GM12878 (cell line): ENCODE measurements around the gene GFOD2. TPM values are rescaled to one million over a fixed set of nuclear protein-coding genes. Genes with fewer than 3 reads are reported as not detected.

Experiments used
- ATAC-seq: fragments of 200-7000 bp; cut with Tn5 transposase; 3 replicates; pipeline ENCODE4 v1.9.1; 2020; ENCODE audit warnings: mild to moderate bottlenecking, moderate library complexity
- BruUV-seq: library from RNA; stranded (reverse); fragments of 400-500 nt; replicated peaks from 2 replicates; lab custom pipeline; 2021; lab: Mats Ljungman, UMichigan
- CTCF ChIA-PET: fragments of 300-600 bp; sonication (Branson Sonifier 250); formaldehyde crosslinking; extraction: SDS; loops from one replicate; lab custom pipeline; 2021; ENCODE audit warnings: inconsistent platforms; lab: Yijun Ruan, JAX
- POLR2A ChIA-PET: fragments of 350-600 bp; formaldehyde crosslinking; extraction: SDS; loops from one replicate; lab custom pipeline; 2021; ENCODE audit warnings: inconsistent platforms; lab: Charles Lee
- RAD21 ChIA-PET: fragments of 300-600 bp; sonication (Branson Sonifier 250); formaldehyde crosslinking; loops from one replicate; lab custom pipeline; 2023; ENCODE audit warnings: antibody characterized with exemption; ENCODE audit not compliant: unreplicated experiment; lab: Charles Lee
- SMC1A ChIA-PET: fragments of 300-600 bp; sonication (Branson Sonifier 250); formaldehyde crosslinking; loops from one replicate; lab custom pipeline; 2023; ENCODE audit not compliant: unreplicated experiment, uncharacterized antibody; lab: Charles Lee
- DNase-seq: peaks from one replicate; pipeline ENCODE4 v3.0.0-alpha.2; 2011; ENCODE audit warnings: low read depth, low spot score
- FAIRE-seq: peaks from 3 replicates; lab custom pipeline; 2011; peaks lifted over from hg19 to GRCh38; lab: Jason Lieb, UNC
- H2AFZ ChIP-seq: 2 replicates; pipeline ENCODE4 v1.6.0; 2011; ENCODE audit warnings: low read depth, low read length, control low read depth; ENCODE audit not compliant: control insufficient read depth
- H3K27ac ChIP-seq: 2 replicates; pipeline ENCODE4 v1.5.1; 2011; ENCODE audit warnings: control low read depth; ENCODE audit not compliant: control insufficient read depth, insufficient read depth
- H3K27me3 ChIP-seq, 2 experiments: replicated peaks in 1 of 2; 2 replicates each; pipeline versions ENCODE4 v1.6.0 to v1.6.1; 2011; ENCODE audit warnings: low read length in 1 of 2; ENCODE audit not compliant: control insufficient read depth in 2 of 2, insufficient read depth in 2 of 2
- H3K36me3 ChIP-seq, 2 experiments: 2 replicates each; pipeline ENCODE4 v1.5.1; 2011; ENCODE audit warnings: low read length in 1 of 2; ENCODE audit not compliant: control insufficient read depth in 2 of 2, insufficient read depth in 2 of 2
- H3K4me1 ChIP-seq: 2 replicates; pipeline ENCODE4 v1.6.1; 2011; ENCODE audit warnings: mild to moderate bottlenecking, low read length, moderate library complexity, mixed read lengths; ENCODE audit not compliant: control insufficient read depth, insufficient read depth
- H3K4me2 ChIP-seq: 2 replicates; pipeline ENCODE4 v1.6.0; 2011; ENCODE audit warnings: control low read depth; ENCODE audit not compliant: control insufficient read depth, insufficient read depth
- H3K4me3 ChIP-seq: fragments of 200-600 bp; sonication (generic); 2 replicates; pipeline ENCODE4 v1.5.1; 2016
- H3K79me2 ChIP-seq: 2 replicates; pipeline ENCODE4 v1.6.0; 2011; ENCODE audit warnings: low read length; ENCODE audit not compliant: control insufficient read depth, insufficient read depth
- H3K9ac ChIP-seq: 2 replicates; pipeline ENCODE4 v1.8.0; 2011; ENCODE audit warnings: low read length, control low read depth, mixed read lengths; ENCODE audit not compliant: control insufficient read depth, insufficient read depth
- H3K9me3 ChIP-seq: replicated peaks from 3 replicates; pipeline ENCODE4 v1.5.1; 2011; ENCODE audit warnings: mild to moderate bottlenecking, low read length; ENCODE audit not compliant: control insufficient read depth, insufficient read depth
- H4K20me1 ChIP-seq: 2 replicates; pipeline ENCODE4 v1.6.0; 2011; ENCODE audit not compliant: control insufficient read depth, insufficient read depth
- ATF2 ChIP-seq: IDR thresholded peaks from 2 replicates; pipeline ENCODE4 v1.6.1; 2012; ENCODE audit warnings: low read length, inconsistent platforms
- BCL3 ChIP-seq: IDR thresholded peaks from 2 replicates; pipeline ENCODE4 v1.6.1; 2011; ENCODE audit warnings: borderline replicate concordance, low read depth, mild to moderate bottlenecking, moderate library complexity, low read length; ENCODE audit not compliant: insufficient read depth, poor library complexity, severe bottlenecking
- BCLAF1 ChIP-seq: fragments of 450-650 bp; IDR thresholded peaks from 2 replicates; pipeline ENCODE4 v1.6.1; 2017; ENCODE audit warnings: antibody characterized with exemption, mild to moderate bottlenecking, moderate library complexity
- BHLHE40 ChIP-seq, 2 experiments: fragments of 450-650 bp in 1 of 2; IDR thresholded peaks; 2 replicates each; pipeline ENCODE4 v1.6.1; 2011 to 2017; ENCODE audit warnings: low read depth in 2 of 2, borderline replicate concordance in 1 of 2, improper control_type of control experiment in 1 of 2, low read length in 1 of 2, mild to moderate bottlenecking in 1 of 2
- BRCA1 ChIP-seq: IDR thresholded peaks from 2 replicates; pipeline ENCODE4 v1.6.1; 2011; ENCODE audit warnings: low read depth, low read length, improper control_type of control experiment
- CBX5 ChIP-seq: sonication (generic); IDR thresholded peaks from 2 replicates; pipeline ENCODE4 v1.6.1; 2016; ENCODE audit warnings: low read depth, moderate library complexity, mild to moderate bottlenecking, inconsistent platforms
- HDGF ChIP-seq: fragments of 450-650 bp; IDR thresholded peaks from 2 replicates; pipeline ENCODE4 v1.6.1; 2016; ENCODE audit warnings: antibody characterized with exemption
- NFYB ChIP-seq: IDR thresholded peaks from 2 replicates; pipeline ENCODE4 v1.6.1; 2011; ENCODE audit warnings: low read depth, mild to moderate bottlenecking, low read length, improper control_type of control experiment, moderate library complexity; ENCODE audit not compliant: insufficient read depth
- NR2C1 ChIP-seq: fragments of 450-650 bp; IDR thresholded peaks from 2 replicates; pipeline ENCODE4 v1.6.1; 2017; ENCODE audit warnings: antibody characterized with exemption, mild to moderate bottlenecking, moderate library complexity
- NR2C2 ChIP-seq: IDR thresholded peaks from 2 replicates; pipeline ENCODE4 v1.6.1; 2011; ENCODE audit warnings: borderline replicate concordance, low read depth; ENCODE audit not compliant: control insufficient read depth, insufficient read length
- RB1 ChIP-seq: fragments of 450-650 bp; formaldehyde crosslinking; IDR thresholded peaks from 2 replicates; pipeline ENCODE4 v1.6.1; 2017; ENCODE audit warnings: mild to moderate bottlenecking, borderline replicate concordance
- SMARCA5 ChIP-seq: fragments of 450-650 bp; IDR thresholded peaks from 2 replicates; pipeline ENCODE4 v1.6.1; 2017; ENCODE audit warnings: mild to moderate bottlenecking
- SMC3 ChIP-seq: IDR thresholded peaks from 2 replicates; pipeline ENCODE4 v1.6.1; 2011; ENCODE audit warnings: low read length, improper control_type of control experiment, borderline replicate concordance
- WRNIP1 ChIP-seq: IDR thresholded peaks from 2 replicates; pipeline ENCODE4 v1.6.1; 2011; ENCODE audit warnings: low read depth, low read length, improper control_type of control experiment, borderline replicate concordance
- ZNF24 ChIP-seq: fragments of 450-650 bp; IDR thresholded peaks from 2 replicates; pipeline ENCODE4 v1.6.1; 2017; ENCODE audit warnings: antibody characterized with exemption, mild to moderate bottlenecking
- ZSCAN29 ChIP-seq: fragments of 450-650 bp; IDR thresholded peaks from 2 replicates; pipeline ENCODE4 v1.6.1; 2017; ENCODE audit warnings: mild to moderate bottlenecking, moderate library complexity
- WGBS: methylation state at CpG from one replicate; pipeline ENCODE4 v1.1.6; 2016; ENCODE audit warnings: low lambda C conversion rate; ENCODE audit not compliant: insufficient replicate concordance, insufficient coverage; ENCODE audit errors: missing lambda C conversion rate; 5-methylcytosine and 5-hydroxymethylcytosine counted together
- in situ Hi-C: fragments of 300-500 bp; cut with MboI; formaldehyde crosslinking; loops from 9 replicates; pipeline ENCODE4 v1.14.3; 2018; ENCODE audit warnings: mixed read lengths
- intact Hi-C: fragments of 100-400 bp; cut with micrococcal nuclease; formaldehyde crosslinking; loops from one replicate; pipeline ENCODE4 v1.14.2; 2022; ENCODE audit not compliant: unreplicated experiment
- polyA plus RNA-seq, 11 experiments: library from polyadenylated mRNA; depleted of rRNA in 4 of 11; unstranded in 6 of 11; stranded (reverse) in 5 of 11; fragments of >200 nt; fragmentation: Nextera tagmentation in 4 of 11; fragmentation: Illumina TruSeq in 1 of 11; extraction: Ambion mirVana in 4 of 11; extraction: Trizol in 1 of 11; gene quantifications; 1 replicate in 1 of 11; 2 replicates in 10 of 11; pipeline versions ENCODE4 v1.2.1 to v1.2.3, GENCODE V29; 2011 to 2016; ENCODE audit warnings: inconsistent platforms in 2 of 11, missing spikeins in 2 of 11, low read depth in 1 of 11
- total RNA-seq, 4 experiments: library from RNA; depleted of rRNA in 3 of 4; stranded (reverse); fragments of >200 nt in 3 of 4; fragmentation: Illumina TruSeq in 1 of 4; extraction: Trizol in 1 of 4; gene quantifications; 2 replicates each; pipeline versions ENCODE4 v1.2.1 to v1.2.3, GENCODE V29; 2013 to 2021

GFOD2 gene
- total and polyA plus RNA-seq, 10 of the 15 experiments (the other 5 are each of a cell fraction or from before 2014, with no cell fraction given), result 2.0 to 15.9 (median 12.0) TPM

GRCh38 chr16:67761924-67762323 is 42.8 kb upstream of the GFOD2 start:
- no peak overlapping the region for H3K9ac ChIP-seq
- no peak for FAIRE-seq

More at GRCh38 chr16:67761924-67762323, 42.8 kb upstream of the GFOD2 start:
- Histone ChIP-seq H3K27me3 (no peaks in the 10 kb centered on the region), H3K9me3 (no peaks in the 10 kb centered on the region), H3K27ac (no peak overlapping the region), H3K4me1 (no peaks in the 10 kb centered on the region), H3K79me2 (0 out of 2 replicates have a peak, but pooled peaks cover 1% of the 10 kb centered on the region), H3K4me2 (no peak overlapping the region), H3K36me3 (peaks cover 11 to 12% of the 10 kb centered on the region in 2 experiments), H3K4me3 (no peak overlapping the region), H2AFZ (no peak overlapping the region), H4K20me1 (peaks cover 2% of the 10 kb centered on the region)
- intact Hi-C loops, result no loop called here
- in situ Hi-C loops, result no loop called here
- SMC1A ChIA-PET, result interaction anchor here (0.6 to 1.0 kb wide), 2 partner anchors 11 to 31 kb away, joined by 3 to 4 read pairs; no protein-coding TSS in a partner anchor
- WGBS, result 44% methylated on average over 1 of the region's 1 CpG
- CTCF ChIA-PET, result interaction anchor here (1.7 kb wide), 1 partner anchor 241 kb away, joined by 3 read pairs; no protein-coding TSS in a partner anchor
- ATAC-seq, result no peak
- no TSS peak for BruUV-seq
- TF ChIP-seq BHLHE40 (IDR thresholded peaks at IDR 0.05; ENCODE audit: borderline replicate concordance in 1 of 2, low read depth in 2 of 2, low read length in 1 of 2), result no peak
- no peak for TF ChIP-seq NR2C2
- no peak for TF ChIP-seq BCLAF1
- TF ChIP-seq NR2C1, result no peak
- TF ChIP-seq ZNF24, result no peak
- TF ChIP-seq ATF2, result no peak
- TF ChIP-seq HDGF, result no peak
- TF ChIP-seq SMARCA5, result no peak
- no peak for TF ChIP-seq NFYB
- no peak for TF ChIP-seq WRNIP1
- TF ChIP-seq ZSCAN29, result no peak
- TF ChIP-seq BCL3, result no peak
- no peak for TF ChIP-seq BRCA1
- TF ChIP-seq CBX5, result no peak
- no peak for TF ChIP-seq SMC3
- no peak for TF ChIP-seq RB1
- no peak for DNase-seq
- POLR2A ChIA-PET, result interaction anchor here (0.6 kb wide), 1 partner anchor 43 kb away, joined by 3 read pairs; no protein-coding TSS in a partner anchor
- RAD21 ChIA-PET, result no interaction called here
